Measurements from ENCODE around the gene CDKN2B-AS1.
A peak's percentile ranks its signal among the peaks of the same experiment; 100 is the strongest.

Gene CDKN2B-AS1

GRCh38 chr9:21968331-21969010 lies 26.1 kb upstream of the CDKN2B-AS1 start:
- Histone ChIP-seq H3K27me3 (ENCODE audit: insufficient read depth, low read length) (no peaks in the 10 kb centered on the region), H3K36me3 (ENCODE audit: insufficient read depth, low read length) (peaks cover 42% of the 10 kb centered on the region), H3K4me1 (ENCODE audit: control insufficient read depth, insufficient read depth, low read length, unreplicated experiment) (peaks cover 17% of the 10 kb centered on the region), H3K4me3 (ENCODE audit: low read depth, low read length) (no peak overlapping the region), H3K79me2 (ENCODE audit: control insufficient read depth, insufficient read depth, low read length, unreplicated experiment) (peaks cover 40% of the 10 kb centered on the region), H2AFZ (ENCODE audit: low read length, unreplicated experiment) (no peak overlapping the region), H3K27ac (ENCODE audit: low read depth, low read length) (no peak overlapping the region)

- Histone ChIP-seq H3K79me2 (ENCODE audit: control insufficient read depth, insufficient read depth, low read length, unreplicated experiment) (peaks cover 48% of the 10 kb centered on the region), H3K4me3 (ENCODE audit: low read depth, low read length) (no peak overlapping the region), H3K36me3 (ENCODE audit: insufficient read depth, low read length) (peaks cover 42% of the 10 kb centered on the region), H3K27ac (ENCODE audit: low read depth, low read length) (no peak overlapping the region), H2AFZ (ENCODE audit: low read length, unreplicated experiment) (no peak overlapping the region), H3K27me3 (ENCODE audit: insufficient read depth, low read length) (no peaks in the 10 kb centered on the region), H3K4me1 (ENCODE audit: control insufficient read depth, insufficient read depth, low read length, unreplicated experiment) (peaks cover 17% of the 10 kb centered on the region)
These were observed 25.3 kb upstream of the CDKN2B-AS1 start for GRCh38 chr9:21969011-21969940.

GRCh38 chr9:21969951-21970799 lies 24.4 kb upstream of the CDKN2B-AS1 start:
- Histone ChIP-seq H3K36me3 (ENCODE audit: insufficient read depth, low read length) (peaks cover 42% of the 10 kb centered on the region), H3K27me3 (ENCODE audit: insufficient read depth, low read length) (no peaks in the 10 kb centered on the region), H2AFZ (ENCODE audit: low read length, unreplicated experiment) (no peak overlapping the region), H3K4me1 (ENCODE audit: control insufficient read depth, insufficient read depth, low read length, unreplicated experiment) (peaks cover 17% of the 10 kb centered on the region), H3K4me3 (ENCODE audit: low read depth, low read length) (no peak overlapping the region), H3K27ac (ENCODE audit: low read depth, low read length) (no peak overlapping the region), H3K79me2 (ENCODE audit: control insufficient read depth, insufficient read depth, low read length, unreplicated experiment) (peaks cover 57% of the 10 kb centered on the region)

GRCh38 chr9:21970800-21971640 lies 23.6 kb upstream of the CDKN2B-AS1 start:
- H3K27ac ChIP-seq (ENCODE audit: low read depth, low read length): no peak overlapping the region
- no peaks in the 10 kb centered on the region for H3K27me3 ChIP-seq (ENCODE audit: insufficient read depth, low read length)
- H3K4me1 ChIP-seq (ENCODE audit: control insufficient read depth, insufficient read depth, low read length, unreplicated experiment): peaks cover 12% of the 10 kb centered on the region
- peaks cover 42% of the 10 kb centered on the region for H3K36me3 ChIP-seq (ENCODE audit: insufficient read depth, low read length)
- no peak overlapping the region for H3K4me3 ChIP-seq (ENCODE audit: low read depth, low read length)
- H2AFZ ChIP-seq (ENCODE audit: low read length, unreplicated experiment): no peak overlapping the region
- H3K79me2 ChIP-seq (ENCODE audit: control insufficient read depth, insufficient read depth, low read length, unreplicated experiment): peaks cover 65% of the 10 kb centered on the region

GRCh38 chr9:21972361-21972760 lies 22.2 kb upstream of the CDKN2B-AS1 start:
- H3K4me1 ChIP-seq (ENCODE audit: control insufficient read depth, insufficient read depth, low read length, unreplicated experiment): peaks cover 17% of the 10 kb centered on the region
- H3K4me3 ChIP-seq (ENCODE audit: low read depth, low read length): peak overlapping the region; percentile 92
- peaks cover 77% of the 10 kb centered on the region for H3K79me2 ChIP-seq (ENCODE audit: control insufficient read depth, insufficient read depth, low read length, unreplicated experiment)
- no peaks in the 10 kb centered on the region for H3K27me3 ChIP-seq (ENCODE audit: insufficient read depth, low read length)
- H3K36me3 ChIP-seq (ENCODE audit: insufficient read depth, low read length): peaks cover 34% of the 10 kb centered on the region
- H2AFZ ChIP-seq (ENCODE audit: low read length, unreplicated experiment): no peak overlapping the region
- H3K27ac ChIP-seq (ENCODE audit: low read depth, low read length): peak overlapping the region; percentile 84

GRCh38 chr9:21974343-21974721 lies 20.3 kb upstream of the CDKN2B-AS1 start:
- H3K36me3 ChIP-seq (ENCODE audit: insufficient read depth, low read length): peaks cover 16% of the 10 kb centered on the region
- no peak overlapping the region for H2AFZ ChIP-seq (ENCODE audit: low read length, unreplicated experiment)
- H3K27me3 ChIP-seq (ENCODE audit: insufficient read depth, low read length): no peaks in the 10 kb centered on the region
- peaks cover 91% of the 10 kb centered on the region for H3K79me2 ChIP-seq (ENCODE audit: control insufficient read depth, insufficient read depth, low read length, unreplicated experiment)
- peak overlapping the region; percentile 92 for H3K4me3 ChIP-seq (ENCODE audit: low read depth, low read length)
- H3K4me1 ChIP-seq (ENCODE audit: control insufficient read depth, insufficient read depth, low read length, unreplicated experiment): peaks cover 32% of the 10 kb centered on the region
- H3K27ac ChIP-seq (ENCODE audit: low read depth, low read length): peak overlapping the region; percentile 84

GRCh38 chr9:21974722-21975409 lies 19.7 kb upstream of the CDKN2B-AS1 start:
- peaks cover 11% of the 10 kb centered on the region for H3K36me3 ChIP-seq (ENCODE audit: insufficient read depth, low read length)
- peaks cover 92% of the 10 kb centered on the region for H3K79me2 ChIP-seq (ENCODE audit: control insufficient read depth, insufficient read depth, low read length, unreplicated experiment)
- H2AFZ ChIP-seq (ENCODE audit: low read length, unreplicated experiment): peak overlapping the region; percentile 87
- H3K4me3 ChIP-seq (ENCODE audit: low read depth, low read length): peak overlapping the region; percentile 92
- peak overlapping the region; percentile 84 for H3K27ac ChIP-seq (ENCODE audit: low read depth, low read length)
- H3K4me1 ChIP-seq (ENCODE audit: control insufficient read depth, insufficient read depth, low read length, unreplicated experiment): peaks cover 32% of the 10 kb centered on the region
- H3K27me3 ChIP-seq (ENCODE audit: insufficient read depth, low read length): no peaks in the 10 kb centered on the region

- peak overlapping the region; percentile 84; the same call in 1 of the 2 replicates for H3K27ac ChIP-seq (ENCODE audit: low read depth, low read length)
These were observed 18.2 kb upstream of the CDKN2B-AS1 start for GRCh38 chr9:21976334-21976875.

GRCh38 chr9:21982391-21982790 lies 12.2 kb upstream of the CDKN2B-AS1 start:
- no peak overlapping the region for H2AFZ ChIP-seq (ENCODE audit: low read length, unreplicated experiment)
- no peaks in the 10 kb centered on the region; the same call in 1 of the 2 replicates for H3K36me3 ChIP-seq (ENCODE audit: insufficient read depth, low read length)
- no peak overlapping the region for H3K4me3 ChIP-seq (ENCODE audit: low read depth, low read length)
- H3K4me1 ChIP-seq (ENCODE audit: control insufficient read depth, insufficient read depth, low read length, unreplicated experiment): peaks cover 46% of the 10 kb centered on the region
- H3K27me3 ChIP-seq (ENCODE audit: insufficient read depth, low read length): no peaks in the 10 kb centered on the region
- peaks cover 56% of the 10 kb centered on the region for H3K79me2 ChIP-seq (ENCODE audit: control insufficient read depth, insufficient read depth, low read length, unreplicated experiment)
- no peak overlapping the region for H3K27ac ChIP-seq (ENCODE audit: low read depth, low read length)

More at GRCh38 chr9:21976334-21976875, 18.2 kb upstream of the CDKN2B-AS1 start:
- H3K4me3 ChIP-seq (ENCODE audit: low read depth, low read length): peak overlapping the region; percentile 92; the same call in 1 of the 2 replicates
- peaks cover 83% of the 10 kb centered on the region for H3K79me2 ChIP-seq (ENCODE audit: control insufficient read depth, insufficient read depth, low read length, unreplicated experiment)
- H2AFZ ChIP-seq (ENCODE audit: low read length, unreplicated experiment): no peak overlapping the region
- H3K4me1 ChIP-seq (ENCODE audit: control insufficient read depth, insufficient read depth, low read length, unreplicated experiment): peaks cover 32% of the 10 kb centered on the region
- no peaks in the 10 kb centered on the region for H3K27me3 ChIP-seq (ENCODE audit: insufficient read depth, low read length)
- H3K36me3 ChIP-seq (ENCODE audit: insufficient read depth, low read length): no peaks in the 10 kb centered on the region; the same call in 1 of the 2 replicates
